Right ventricle myocardium superior (tissue), 1 donor: Measurements from ENCODE around the gene SCYGR1. TPM values are rescaled to one million over a fixed set of nuclear protein-coding genes. Genes with fewer than 3 reads are reported as not detected.
A peak's percentile ranks its signal among the peaks of the same experiment; 100 is the strongest.
"Not testable (repeated sequence)": the region's sequence is repeated elsewhere in the genome, so short reads cannot be mapped to it uniquely, and the experiment has no call there.

Source experiments
- ATAC-seq: fragments of 200-7000 bp; cut with Tn5 transposase; one replicate; pipeline ENCODE4 v1.9.1; 2020; ENCODE audit warnings: mild to moderate bottlenecking; ENCODE audit not compliant: poor library complexity
- DNase-seq: peaks from one replicate; pipeline ENCODE4 v3.0.0-alpha.2; 2020
- intact Hi-C: fragments of 100-400 bp; cut with DNase I; formaldehyde crosslinking; loops from one replicate; pipeline ENCODE4 v1.11.2; 2022
- total RNA-seq: library from RNA; stranded (reverse); fragmentation: NEBNext Ultra II Directional; extraction: Animal tissue kit (Norgen Biotek cat#: 25700); gene quantifications from one replicate; pipeline ENCODE4 v1.2.1, GENCODE V29; 2021
- donor health status: DM: no; HTN: yes; CAD: no; lungs with severe emphysema.

The SCYGR1 gene
- total RNA-seq, 1 donor from 2014 or later: not detected

DNA sequence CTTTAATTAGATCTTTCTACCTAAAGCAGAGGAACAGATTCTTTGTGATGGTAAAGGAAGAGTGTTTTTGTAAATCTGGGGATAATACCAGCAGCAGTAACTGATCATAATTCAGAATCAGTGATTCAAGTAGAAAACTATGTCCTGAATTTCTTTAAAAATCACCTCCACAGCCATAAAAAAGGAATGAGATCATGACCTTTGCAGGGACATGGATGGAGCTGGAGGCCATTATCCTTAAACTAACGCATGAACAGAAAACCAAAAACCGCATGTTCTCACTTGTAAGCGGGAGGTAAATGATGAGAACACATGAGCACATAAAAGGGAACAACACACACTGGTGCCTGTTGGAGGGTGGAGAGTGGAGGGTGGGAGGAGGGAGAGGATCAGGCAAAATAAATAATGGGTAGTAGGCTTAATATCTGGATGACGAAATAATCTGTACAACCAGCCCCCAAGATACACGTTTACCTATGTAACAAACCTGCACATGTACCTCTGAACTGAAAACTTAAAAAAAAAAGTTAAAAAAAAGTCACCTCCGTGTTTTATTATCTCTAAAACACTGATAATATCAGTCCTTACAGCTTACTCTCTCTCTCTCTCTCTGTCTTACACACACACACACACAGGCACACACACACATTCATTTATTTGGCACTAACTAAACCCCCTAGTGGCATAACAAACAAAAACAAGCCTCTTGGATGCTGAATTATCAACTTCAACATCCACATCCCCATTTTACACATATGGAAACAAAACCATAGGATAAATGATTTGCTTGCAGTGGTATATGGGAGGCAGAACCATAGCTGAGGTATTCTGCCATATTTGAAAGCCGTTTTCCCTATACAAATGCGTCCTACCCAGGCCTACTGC is 10.0 kb downstream of the SCYGR1 start:
- intact Hi-C loops: no loop called here
- ATAC-seq (no peak), DNase-seq (no peak)

DNA sequence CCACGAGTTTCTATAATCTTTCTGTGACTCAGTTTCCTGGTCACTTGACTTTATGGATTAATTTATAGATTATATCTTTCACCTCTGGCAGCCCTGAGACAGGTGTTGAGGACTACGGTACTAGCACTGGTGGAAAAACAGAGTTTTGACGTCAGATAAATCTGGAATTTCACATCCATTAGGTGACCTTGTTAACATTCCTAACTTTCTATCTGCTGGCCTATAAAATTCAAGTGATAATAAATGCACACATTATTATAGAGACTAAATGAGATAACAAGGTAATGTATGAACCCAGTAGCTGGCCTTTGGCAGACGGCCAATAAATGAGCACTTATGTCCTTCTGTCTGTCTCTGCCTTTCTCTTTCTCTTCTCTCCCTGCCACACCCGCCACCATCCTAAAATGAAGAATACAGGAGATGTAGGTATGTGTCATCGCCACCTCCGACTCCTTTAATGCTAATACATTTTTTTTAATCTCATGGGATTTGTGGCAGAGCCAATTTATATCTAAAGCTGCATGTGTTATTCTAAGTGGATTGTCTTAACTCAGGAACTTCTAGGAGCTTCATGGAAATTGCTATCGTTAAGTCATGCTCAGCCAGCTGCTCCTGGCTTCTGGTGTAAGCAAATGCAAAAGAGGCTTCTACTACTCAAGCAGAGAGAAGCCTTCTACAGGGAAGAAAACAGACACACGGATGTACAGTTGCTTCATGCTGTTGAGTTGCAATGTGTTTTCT is 10.9 kb downstream of the SCYGR1 start:
- ATAC-seq (no peak), DNase-seq (no peak)
- intact Hi-C loops: no loop called here

- ATAC-seq (no peak), DNase-seq (no peak)
- intact Hi-C loops: no loop called here
Observed at GRCh38 chr2:227374158-227374557, 13.6 kb downstream of the SCYGR1 start.

GRCh38 chr2:227373389-227373788 is 14.4 kb downstream of the SCYGR1 start:
- intact Hi-C loops: no loop called here
- ATAC-seq: no peak
- DNase-seq: no peak

- no peak for DNase-seq
- peak; percentile 80 for ATAC-seq
- intact Hi-C loops: loop anchor here (2.0 kb wide), 1 partner anchor 20 kb away; no protein-coding TSS in a partner anchor
Observed at GRCh38 chr2:227370791-227371312, 16.9 kb downstream of the SCYGR1 start.

GRCh38 chr2:227370092-227370491 is 17.7 kb downstream of the SCYGR1 start:
- intact Hi-C loops: loop anchor here (2.0 kb wide), 1 partner anchor 21 kb away; no protein-coding TSS in a partner anchor
- ATAC-seq (no peak), DNase-seq (no peak)

DNA sequence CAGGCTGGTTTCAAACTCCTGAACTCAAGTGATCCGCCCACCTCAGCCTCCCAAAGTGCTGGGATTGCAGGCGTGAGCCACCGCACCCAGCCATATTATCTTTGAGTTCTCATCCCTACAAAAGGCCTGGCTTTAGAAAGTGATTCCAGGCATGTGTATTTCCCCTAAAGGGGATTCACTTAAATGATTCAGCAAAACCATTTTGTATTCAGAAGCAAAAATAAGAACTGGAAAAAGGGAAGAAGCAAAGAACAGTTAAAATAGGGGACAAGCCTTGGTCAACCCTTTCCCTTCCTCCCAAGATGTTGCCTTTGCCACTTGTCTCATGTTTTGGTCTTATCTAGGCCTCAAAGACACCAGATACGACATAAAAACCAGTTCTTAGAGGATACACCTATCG is 19.2 kb downstream of the SCYGR1 start:
- no peak for DNase-seq
- no peak for ATAC-seq
- intact Hi-C loops: no loop called here

DNA sequence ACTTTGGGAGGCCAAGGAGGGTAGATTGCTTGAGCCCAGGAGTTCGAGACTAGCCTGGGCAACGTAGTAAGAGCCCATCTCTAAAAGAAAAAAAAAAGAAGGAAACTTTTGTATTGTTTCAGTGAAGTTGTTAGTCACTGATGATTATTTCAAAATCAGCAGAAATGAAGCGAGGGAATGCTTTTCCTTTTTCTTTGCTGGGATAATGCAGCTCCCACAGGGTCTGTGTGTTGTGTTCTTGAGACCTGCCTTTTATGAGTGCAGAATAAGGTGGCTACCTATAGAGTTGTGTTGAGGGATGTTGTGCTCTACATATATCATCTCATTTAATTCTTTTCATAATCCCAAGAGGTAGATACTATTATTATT is 20.3 kb downstream of the SCYGR1 start:
- intact Hi-C loops: no loop called here
- DNase-seq (no peak), ATAC-seq (no peak)

DNA sequence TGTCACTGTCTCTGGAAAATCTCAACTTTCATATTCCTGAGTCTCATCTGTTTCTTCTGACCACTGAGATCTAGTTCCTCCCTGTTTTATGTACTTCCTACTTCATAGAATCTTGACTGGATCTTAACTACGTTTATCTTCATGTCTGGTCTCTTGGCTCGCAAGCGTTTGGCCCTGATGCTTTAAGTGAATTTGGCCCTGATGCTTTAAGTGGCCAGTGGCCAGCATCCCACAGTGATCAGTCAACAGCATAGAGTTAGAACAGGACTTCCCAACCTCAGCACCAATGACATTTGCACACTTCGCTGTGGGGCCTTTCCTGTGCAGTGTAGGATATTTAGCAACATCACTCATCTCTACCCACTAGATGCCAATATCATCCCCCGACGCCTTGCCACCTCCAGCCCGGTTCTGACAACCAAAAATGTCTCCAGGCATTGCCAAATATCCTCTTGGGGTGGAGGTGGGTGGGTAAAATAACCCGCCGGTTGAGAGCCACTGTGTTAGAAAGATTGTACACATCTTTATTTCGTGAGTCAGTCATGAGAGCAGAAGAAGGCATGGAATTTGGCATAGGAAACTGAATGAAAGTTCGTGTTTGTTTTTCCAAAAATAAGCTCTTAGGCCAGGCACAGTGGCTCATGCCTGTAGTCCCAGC is 20.9 kb downstream of the SCYGR1 start:
- no peak for ATAC-seq
- DNase-seq: no peak
- intact Hi-C loops: no loop called here

DNA sequence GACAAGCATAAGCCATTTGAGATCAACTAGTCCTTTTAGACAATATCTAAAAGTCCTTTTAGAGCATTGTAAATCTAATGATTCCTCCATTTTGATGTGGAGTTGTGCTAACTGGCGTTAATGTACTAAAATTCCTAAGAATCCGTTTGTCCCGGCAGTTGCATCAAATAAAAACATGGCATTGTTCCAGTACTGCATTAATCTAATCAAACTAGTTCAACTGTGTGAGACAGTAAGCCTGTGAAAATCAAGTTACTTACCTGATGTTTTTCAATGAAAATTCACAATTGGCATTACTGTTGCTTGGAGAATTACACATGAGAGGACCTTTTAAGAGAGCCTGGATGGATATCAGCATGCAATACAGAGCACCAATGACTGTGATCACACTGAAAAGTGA is 21.9 kb downstream of the SCYGR1 start:
- ATAC-seq (no peak), DNase-seq (no peak)
- intact Hi-C loops: no loop called here

GRCh38 chr2:227364585-227365263 is 23.0 kb downstream of the SCYGR1 start:
- DNase-seq, intact Hi-C loops, ATAC-seq: not testable (repeated sequence)

DNA sequence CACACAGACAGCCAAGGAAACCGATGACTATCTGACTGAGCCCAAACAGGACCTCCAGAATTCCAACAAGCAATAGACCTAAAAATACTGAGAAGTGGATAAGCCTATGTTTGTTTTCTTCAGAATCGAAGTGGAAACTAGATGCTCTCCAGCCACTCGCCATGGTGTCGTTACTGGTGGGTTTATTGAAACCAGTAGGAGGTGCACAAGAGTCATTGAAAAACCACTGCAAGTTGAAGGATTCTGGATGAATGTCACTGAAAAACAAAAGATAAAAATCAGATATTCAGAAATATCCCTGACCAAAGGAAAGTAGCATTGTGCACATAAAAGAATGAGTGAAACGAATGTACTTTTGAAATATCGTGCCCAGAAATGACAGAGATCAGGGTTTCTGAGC is 24.0 kb downstream of the SCYGR1 start:
- ATAC-seq: no peak
- intact Hi-C loops: no loop called here
- no peak for DNase-seq

GRCh38 chr2:227360351-227360750 is 27.4 kb downstream of the SCYGR1 start:
- intact Hi-C loops: no loop called here
- DNase-seq: no peak
- no peak for ATAC-seq

GRCh38 chr2:227351639-227352038 is 36.1 kb downstream of the SCYGR1 start:
- intact Hi-C loops: no loop called here
- DNase-seq (no peak), ATAC-seq (no peak)

- DNase-seq (no peak), ATAC-seq (no peak)
- intact Hi-C loops: no loop called here
Observed at GRCh38 chr2:227349989-227350612, 37.6 kb downstream of the SCYGR1 start.

GRCh38 chr2:227348324-227348723 is 39.4 kb downstream of the SCYGR1 start:
- ATAC-seq (no peak), DNase-seq (no peak)
- intact Hi-C loops: no loop called here

DNA sequence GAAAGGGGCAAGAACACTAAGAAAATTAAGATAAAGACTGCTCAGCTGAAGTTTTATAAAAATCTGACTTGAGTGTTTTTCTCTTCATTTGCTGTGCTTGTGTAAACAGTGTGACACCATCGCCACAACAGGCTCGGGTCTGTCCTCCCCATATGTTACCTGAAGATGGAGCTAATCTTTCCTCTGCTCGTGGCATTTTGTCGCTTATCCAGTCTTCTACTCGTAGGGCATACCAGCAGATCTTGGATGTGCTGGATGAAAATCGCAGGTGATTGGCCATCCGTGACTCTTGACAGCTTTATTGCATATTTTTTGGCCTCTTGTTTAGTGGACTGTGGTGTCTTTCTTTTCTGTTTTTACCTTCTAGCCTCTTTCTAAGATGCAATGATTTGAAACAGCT is 40.6 kb downstream of the SCYGR1 start:
- no peak for DNase-seq
- intact Hi-C loops: no loop called here
- ATAC-seq: no peak

- intact Hi-C loops: no loop called here
- ATAC-seq (no peak), DNase-seq (no peak)
Observed at GRCh38 chr2:227344231-227344630, 43.5 kb downstream of the SCYGR1 start.
